ENCODE data around the gene ASPHD2.

Gene ASPHD2

GRCh38 chr22:26446808-26447515 lies 17.9 kb downstream of the ASPHD2 start:
- TF ChIP-seq, protein P1, sequence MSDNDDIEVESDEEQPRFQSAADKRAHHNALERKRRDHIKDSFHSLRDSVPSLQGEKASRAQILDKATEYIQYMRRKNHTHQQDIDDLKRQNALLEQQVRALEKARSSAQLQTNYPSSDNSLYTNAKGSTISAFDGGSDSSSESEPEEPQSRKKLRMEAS (IDR thresholded peaks at IDR 0.05) = no peak
- TF ChIP-seq, protein P2, sequence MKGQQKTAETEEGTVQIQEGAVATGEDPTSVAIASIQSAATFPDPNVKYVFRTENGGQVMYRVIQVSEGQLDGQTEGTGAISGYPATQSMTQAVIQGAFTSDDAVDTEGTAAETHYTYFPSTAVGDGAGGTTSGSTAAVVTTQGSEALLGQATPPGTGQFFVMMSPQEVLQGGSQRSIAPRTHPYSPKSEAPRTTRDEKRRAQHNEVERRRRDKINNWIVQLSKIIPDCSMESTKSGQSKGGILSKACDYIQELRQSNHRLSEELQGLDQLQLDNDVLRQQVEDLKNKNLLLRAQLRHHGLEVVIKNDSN (IDR thresholded peaks at IDR 0.05) = no peak
- TF ChIP-seq RAD21 (IDR thresholded peaks at IDR 0.05; ENCODE audit: low read depth) = no peak
- no peak for TF ChIP-seq YY1 (IDR thresholded peaks at IDR 0.05; ENCODE audit: low read depth)
- no peak for TF ChIP-seq EGR1 (IDR thresholded peaks at IDR 0.05)
- TF ChIP-seq ZBTB7A (IDR thresholded peaks at IDR 0.05; ENCODE audit: low read depth) = no peak
- TF ChIP-seq EP300 (IDR thresholded peaks at IDR 0.05; ENCODE audit: borderline replicate concordance) = no peak
- TF ChIP-seq, protein P3, sequence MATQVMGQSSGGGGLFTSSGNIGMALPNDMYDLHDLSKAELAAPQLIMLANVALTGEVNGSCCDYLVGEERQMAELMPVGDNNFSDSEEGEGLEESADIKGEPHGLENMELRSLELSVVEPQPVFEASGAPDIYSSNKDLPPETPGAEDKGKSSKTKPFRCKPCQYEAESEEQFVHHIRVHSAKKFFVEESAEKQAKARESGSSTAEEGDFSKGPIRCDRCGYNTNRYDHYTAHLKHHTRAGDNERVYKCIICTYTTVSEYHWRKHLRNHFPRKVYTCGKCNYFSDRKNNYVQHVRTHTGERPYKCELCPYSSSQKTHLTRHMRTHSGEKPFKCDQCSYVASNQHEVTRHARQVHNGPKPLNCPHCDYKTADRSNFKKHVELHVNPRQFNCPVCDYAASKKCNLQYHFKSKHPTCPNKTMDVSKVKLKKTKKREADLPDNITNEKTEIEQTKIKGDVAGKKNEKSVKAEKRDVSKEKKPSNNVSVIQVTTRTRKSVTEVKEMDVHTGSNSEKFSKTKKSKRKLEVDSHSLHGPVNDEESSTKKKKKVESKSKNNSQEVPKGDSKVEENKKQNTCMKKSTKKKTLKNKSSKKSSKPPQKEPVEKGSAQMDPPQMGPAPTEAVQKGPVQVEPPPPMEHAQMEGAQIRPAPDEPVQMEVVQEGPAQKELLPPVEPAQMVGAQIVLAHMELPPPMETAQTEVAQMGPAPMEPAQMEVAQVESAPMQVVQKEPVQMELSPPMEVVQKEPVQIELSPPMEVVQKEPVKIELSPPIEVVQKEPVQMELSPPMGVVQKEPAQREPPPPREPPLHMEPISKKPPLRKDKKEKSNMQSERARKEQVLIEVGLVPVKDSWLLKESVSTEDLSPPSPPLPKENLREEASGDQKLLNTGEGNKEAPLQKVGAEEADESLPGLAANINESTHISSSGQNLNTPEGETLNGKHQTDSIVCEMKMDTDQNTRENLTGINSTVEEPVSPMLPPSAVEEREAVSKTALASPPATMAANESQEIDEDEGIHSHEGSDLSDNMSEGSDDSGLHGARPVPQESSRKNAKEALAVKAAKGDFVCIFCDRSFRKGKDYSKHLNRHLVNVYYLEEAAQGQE (IDR thresholded peaks at IDR 0.05; ENCODE audit: low read depth) = no peak
- TF ChIP-seq TEAD4 (IDR thresholded peaks at IDR 0.05) = no peak
- no peak for TF ChIP-seq TAF1 (IDR thresholded peaks at IDR 0.05; ENCODE audit: low read depth)
- TF ChIP-seq CEBPB (IDR thresholded peaks at IDR 0.05) = no peak
- TF ChIP-seq TCF12 (IDR thresholded peaks at IDR 0.05; ENCODE audit: low read depth) = no peak
- TF ChIP-seq CREB1 (IDR thresholded peaks at IDR 0.05; ENCODE audit: low read depth) = no peak
- no peak for TF ChIP-seq FOXM1 (IDR thresholded peaks at IDR 0.05; ENCODE audit: borderline replicate concordance, low read depth)
- no peak for TF ChIP-seq NFIC (IDR thresholded peaks at IDR 0.05)

GRCh38 chr22:26447584-26448329 lies 18.7 kb downstream of the ASPHD2 start:
- TF ChIP-seq RAD21 (IDR thresholded peaks at IDR 0.05; ENCODE audit: low read depth) (no peak), EP300 (IDR thresholded peaks at IDR 0.05; ENCODE audit: borderline replicate concordance) (no peak), ZBTB7A (IDR thresholded peaks at IDR 0.05; ENCODE audit: low read depth) (no peak), TCF12 (IDR thresholded peaks at IDR 0.05; ENCODE audit: low read depth) (no peak), FOXM1 (IDR thresholded peaks at IDR 0.05; ENCODE audit: borderline replicate concordance, low read depth) (no peak), CREB1 (IDR thresholded peaks at IDR 0.05; ENCODE audit: low read depth) (no peak), YY1 (IDR thresholded peaks at IDR 0.05; ENCODE audit: low read depth) (no peak), CEBPB (IDR thresholded peaks at IDR 0.05) (no peak), NFIC (IDR thresholded peaks at IDR 0.05) (no peak), TEAD4 (IDR thresholded peaks at IDR 0.05) (no peak), TAF1 (IDR thresholded peaks at IDR 0.05; ENCODE audit: low read depth) (no peak), EGR1 (IDR thresholded peaks at IDR 0.05) (no peak)
- TF ChIP-seq, protein P2 (IDR thresholded peaks at IDR 0.05) = no peak
- TF ChIP-seq, protein P3 (IDR thresholded peaks at IDR 0.05; ENCODE audit: low read depth) = no peak
- TF ChIP-seq, protein P1 (IDR thresholded peaks at IDR 0.05) = no peak

GRCh38 chr22:26448334-26448733 lies 19.3 kb downstream of the ASPHD2 start:
- TF ChIP-seq ZBTB7A (IDR thresholded peaks at IDR 0.05; ENCODE audit: low read depth) = no peak
- no peak for TF ChIP-seq TEAD4 (IDR thresholded peaks at IDR 0.05)
- TF ChIP-seq, protein P1 (IDR thresholded peaks at IDR 0.05) = no peak
- TF ChIP-seq TAF1 (IDR thresholded peaks at IDR 0.05; ENCODE audit: low read depth) = no peak
- TF ChIP-seq RAD21 (IDR thresholded peaks at IDR 0.05; ENCODE audit: low read depth) = no peak
- no peak for TF ChIP-seq TCF12 (IDR thresholded peaks at IDR 0.05; ENCODE audit: low read depth)
- TF ChIP-seq YY1 (IDR thresholded peaks at IDR 0.05; ENCODE audit: low read depth) = no peak
- TF ChIP-seq EP300 (IDR thresholded peaks at IDR 0.05; ENCODE audit: borderline replicate concordance) = no peak
- no peak for TF ChIP-seq FOXM1 (IDR thresholded peaks at IDR 0.05; ENCODE audit: borderline replicate concordance, low read depth)
- no peak for TF ChIP-seq CREB1 (IDR thresholded peaks at IDR 0.05; ENCODE audit: low read depth)
- TF ChIP-seq NFIC (IDR thresholded peaks at IDR 0.05) = no peak
- no peak for TF ChIP-seq EGR1 (IDR thresholded peaks at IDR 0.05)
- TF ChIP-seq CEBPB (IDR thresholded peaks at IDR 0.05) = no peak
- TF ChIP-seq, protein P3 (IDR thresholded peaks at IDR 0.05; ENCODE audit: low read depth) = no peak

All from Ishikawa (cell line).